HEK293 (cell line): ENCODE data around the gene SLC35F2.

Experiments
- REST ChIP-seq: fragments of 450-650 bp; formaldehyde crosslinking; IDR thresholded peaks from 2 replicates; pipeline ENCODE4 v1.5.1; 2016; ENCODE audit warnings: missing biosample characterization, missing genetic modification characterization
- SP2 ChIP-seq: fragments of 450-650 bp; formaldehyde crosslinking; IDR thresholded peaks from 2 replicates; pipeline ENCODE4 v1.5.1; 2016; ENCODE audit warnings: missing biosample characterization, missing genetic modification characterization
- ZBTB1 ChIP-seq: fragments of 450-650 bp; formaldehyde crosslinking; IDR thresholded peaks from 2 replicates; pipeline ENCODE4 v1.5.1; 2016; ENCODE audit warnings: missing biosample characterization, missing genetic modification characterization
- ZBTB17 ChIP-seq: fragments of 450-650 bp; formaldehyde crosslinking; IDR thresholded peaks from 2 replicates; pipeline ENCODE4 v1.5.1; 2016; ENCODE audit warnings: missing biosample characterization, missing genetic modification characterization
- ZBTB7A ChIP-seq: fragments of 450-650 bp; formaldehyde crosslinking; IDR thresholded peaks from 2 replicates; pipeline ENCODE4 v1.5.1; 2016; ENCODE audit warnings: low read depth, missing biosample characterization, missing genetic modification characterization
- ZNF146 ChIP-seq: fragments of 450-650 bp; formaldehyde crosslinking; IDR thresholded peaks from 2 replicates; pipeline ENCODE4 v1.5.1; 2016; ENCODE audit warnings: missing biosample characterization, missing genetic modification characterization
- ZNF518A ChIP-seq: fragments of 450-650 bp; formaldehyde crosslinking; conservative IDR thresholded peaks from 2 replicates; pipeline ENCODE4 v1.5.1; 2016; ENCODE audit warnings: low read depth, missing biosample characterization, missing genetic modification characterization
- ZNF560 ChIP-seq: fragments of 450-650 bp; formaldehyde crosslinking; IDR thresholded peaks from 2 replicates; pipeline ENCODE4 v1.5.1; 2017; ENCODE audit warnings: missing biosample characterization, missing genetic modification characterization, borderline replicate concordance
- ZNF658 ChIP-seq: fragments of 450-650 bp; formaldehyde crosslinking; IDR thresholded peaks from 2 replicates; pipeline ENCODE4; 2016; ENCODE audit warnings: missing biosample characterization, missing genetic modification characterization
- TF ChIP-seq, protein P1 (sequence below): fragments of 450-650 bp; formaldehyde crosslinking; IDR thresholded peaks from 2 replicates; pipeline ENCODE4 v1.5.1; 2016; ENCODE audit warnings: missing biosample characterization, missing genetic modification characterization

DNA sequence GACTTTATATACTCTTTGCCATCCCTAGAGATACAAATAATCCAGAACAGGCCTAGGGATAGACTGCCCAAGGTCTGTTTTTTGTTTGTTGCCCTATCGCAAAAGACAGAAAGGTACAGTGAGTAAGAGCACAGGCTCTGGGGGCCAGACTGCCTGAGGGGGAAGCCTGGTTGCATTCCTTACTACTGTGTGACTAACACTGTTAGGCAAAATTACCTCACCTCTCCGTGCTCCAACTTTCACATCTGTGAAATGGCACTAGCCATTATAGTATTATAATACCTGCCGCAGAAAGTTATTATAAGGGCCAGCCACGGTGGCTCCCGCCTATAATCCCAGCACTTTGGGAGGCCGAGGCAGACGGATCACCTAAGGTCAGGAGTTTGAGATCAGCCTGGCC lies 14.5 kb downstream of the SLC35F2 start:
- no peak for TF ChIP-seq ZNF518A (tag by site-specific recombination)
- TF ChIP-seq ZNF658 = no peak
- TF ChIP-seq REST (tag by site-specific recombination) = no peak
- TF ChIP-seq, protein P1, sequence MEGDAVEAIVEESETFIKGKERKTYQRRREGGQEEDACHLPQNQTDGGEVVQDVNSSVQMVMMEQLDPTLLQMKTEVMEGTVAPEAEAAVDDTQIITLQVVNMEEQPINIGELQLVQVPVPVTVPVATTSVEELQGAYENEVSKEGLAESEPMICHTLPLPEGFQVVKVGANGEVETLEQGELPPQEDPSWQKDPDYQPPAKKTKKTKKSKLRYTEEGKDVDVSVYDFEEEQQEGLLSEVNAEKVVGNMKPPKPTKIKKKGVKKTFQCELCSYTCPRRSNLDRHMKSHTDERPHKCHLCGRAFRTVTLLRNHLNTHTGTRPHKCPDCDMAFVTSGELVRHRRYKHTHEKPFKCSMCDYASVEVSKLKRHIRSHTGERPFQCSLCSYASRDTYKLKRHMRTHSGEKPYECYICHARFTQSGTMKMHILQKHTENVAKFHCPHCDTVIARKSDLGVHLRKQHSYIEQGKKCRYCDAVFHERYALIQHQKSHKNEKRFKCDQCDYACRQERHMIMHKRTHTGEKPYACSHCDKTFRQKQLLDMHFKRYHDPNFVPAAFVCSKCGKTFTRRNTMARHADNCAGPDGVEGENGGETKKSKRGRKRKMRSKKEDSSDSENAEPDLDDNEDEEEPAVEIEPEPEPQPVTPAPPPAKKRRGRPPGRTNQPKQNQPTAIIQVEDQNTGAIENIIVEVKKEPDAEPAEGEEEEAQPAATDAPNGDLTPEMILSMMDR (tag by site-specific recombination) = no peak
- TF ChIP-seq ZBTB1 (tag by site-specific recombination) = no peak
- TF ChIP-seq ZBTB17 = no peak
- no peak for TF ChIP-seq ZBTB7A (tag by site-specific recombination)
- no peak for TF ChIP-seq ZNF560 (tag by site-specific recombination)
- no peak for TF ChIP-seq SP2 (tag by site-specific recombination)
- TF ChIP-seq ZNF146 (tag by site-specific recombination) = no peak
